NCI-H2171 (cell line): ENCODE results near the gene APOE.
A peak's percentile ranks its signal among the peaks of the same experiment; 100 is the strongest.
"Not testable (repeated sequence)": the region's sequence is repeated elsewhere in the genome, so short reads cannot be mapped to it uniquely, and the experiment has no call there.

ENCODE experiments used
- DNase-seq: peaks from one replicate; lab custom pipeline; 2025; lab: John Stamatoyannopoulos, UW

Gene APOE

GRCh38 chr19:44884566-44884965 lies 21.0 kb upstream of the APOE start:
- DNase-seq: no peak

GRCh38 chr19:44886141-44886540 lies 19.5 kb upstream of the APOE start:
- no peak for DNase-seq

- no peak for DNase-seq
Measured at GRCh38 chr19:44887648-44888047, 17.9 kb upstream of the APOE start.

DNA sequence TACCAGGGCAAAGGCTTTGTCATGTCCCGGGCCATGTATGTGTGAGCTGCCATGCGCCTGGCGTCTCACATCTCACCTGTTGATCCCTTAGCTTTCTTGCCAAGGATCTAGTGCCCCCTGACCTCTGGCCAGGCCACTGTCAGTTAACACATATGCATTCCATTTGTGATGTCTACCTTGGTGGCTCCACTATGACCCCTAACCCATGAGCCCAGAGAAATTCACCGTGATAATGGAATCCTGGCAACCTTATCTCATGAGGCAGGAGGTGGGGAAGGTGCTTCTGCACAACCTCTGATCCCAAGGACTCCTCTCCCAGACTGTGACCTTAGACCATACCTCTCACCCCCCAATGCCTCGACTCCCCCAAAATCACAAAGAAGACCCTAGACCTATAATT lies 17.3 kb upstream of the APOE start:
- not testable (repeated sequence) for DNase-seq

DNA sequence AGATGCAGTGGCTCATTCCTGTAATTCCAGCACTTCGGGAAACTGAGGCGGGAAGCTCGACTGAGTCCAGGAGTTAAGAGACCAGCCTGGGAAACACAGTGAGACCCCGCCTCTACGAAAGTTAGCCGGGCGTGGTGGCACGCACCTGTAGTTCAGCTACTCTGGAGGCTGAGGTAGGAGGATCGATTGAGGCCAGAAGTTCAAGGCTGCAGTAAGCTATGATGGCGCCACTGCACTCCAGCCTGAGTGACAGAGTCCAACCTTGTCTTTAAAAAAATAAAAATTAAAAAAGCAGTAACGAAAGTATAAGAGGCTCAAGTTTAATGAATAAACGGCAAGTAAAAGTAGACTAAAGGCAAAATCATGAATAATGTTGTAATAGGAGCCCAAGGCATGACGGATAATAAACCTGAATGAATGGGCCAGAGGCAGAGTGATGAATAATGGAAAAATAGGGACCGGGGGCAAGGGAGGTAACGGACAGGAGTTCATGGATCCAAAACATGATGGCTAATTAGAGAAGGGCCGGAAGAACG lies 15.7 kb upstream of the APOE start:
- DNase-seq: no peak

DNA sequence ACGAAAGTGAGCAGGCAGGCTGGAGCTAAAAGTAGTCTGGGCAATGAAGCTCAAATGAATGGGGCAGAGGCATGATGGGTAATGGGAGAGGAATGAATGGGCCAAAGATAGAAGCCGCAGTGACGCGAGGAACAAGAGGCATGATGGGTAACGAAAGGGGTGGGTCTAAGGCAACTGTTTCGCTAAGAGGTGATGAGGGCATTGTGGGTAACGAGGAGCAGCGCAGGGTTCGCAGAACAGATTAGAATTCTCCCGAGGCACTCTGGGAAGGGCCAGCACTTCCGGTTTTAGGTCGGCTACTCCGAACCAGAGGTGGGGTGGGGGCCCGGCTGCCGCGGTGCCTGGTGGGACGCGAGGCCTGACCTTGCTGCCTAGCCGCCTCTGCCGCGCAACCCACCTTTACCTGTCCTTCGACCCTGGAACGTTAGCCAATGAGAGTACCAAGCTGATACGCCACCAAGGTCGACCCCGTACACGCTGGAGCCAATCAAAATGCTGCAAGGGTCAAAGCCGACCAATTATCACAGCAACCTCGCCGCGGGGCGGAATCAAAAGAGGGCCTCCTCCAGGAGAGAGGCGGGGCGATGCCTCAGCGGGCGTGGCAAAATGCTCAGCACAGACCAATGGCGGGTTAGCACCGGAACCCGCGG lies 15.1 kb upstream of the APOE start:
- peak; percentile 100 for DNase-seq

- DNase-seq: peak; percentile 100
Measured at GRCh38 chr19:44891016-44891882, 14.3 kb upstream of the APOE start, which contains the start of gene TOMM40. TOMM40 (plus strand) TSS chr19:44891254; CDS start chr19:44891416, 162 bp downstream.

- DNase-seq: no peak
Measured at GRCh38 chr19:44892932-44893331, 12.7 kb upstream of the APOE start.

DNA sequence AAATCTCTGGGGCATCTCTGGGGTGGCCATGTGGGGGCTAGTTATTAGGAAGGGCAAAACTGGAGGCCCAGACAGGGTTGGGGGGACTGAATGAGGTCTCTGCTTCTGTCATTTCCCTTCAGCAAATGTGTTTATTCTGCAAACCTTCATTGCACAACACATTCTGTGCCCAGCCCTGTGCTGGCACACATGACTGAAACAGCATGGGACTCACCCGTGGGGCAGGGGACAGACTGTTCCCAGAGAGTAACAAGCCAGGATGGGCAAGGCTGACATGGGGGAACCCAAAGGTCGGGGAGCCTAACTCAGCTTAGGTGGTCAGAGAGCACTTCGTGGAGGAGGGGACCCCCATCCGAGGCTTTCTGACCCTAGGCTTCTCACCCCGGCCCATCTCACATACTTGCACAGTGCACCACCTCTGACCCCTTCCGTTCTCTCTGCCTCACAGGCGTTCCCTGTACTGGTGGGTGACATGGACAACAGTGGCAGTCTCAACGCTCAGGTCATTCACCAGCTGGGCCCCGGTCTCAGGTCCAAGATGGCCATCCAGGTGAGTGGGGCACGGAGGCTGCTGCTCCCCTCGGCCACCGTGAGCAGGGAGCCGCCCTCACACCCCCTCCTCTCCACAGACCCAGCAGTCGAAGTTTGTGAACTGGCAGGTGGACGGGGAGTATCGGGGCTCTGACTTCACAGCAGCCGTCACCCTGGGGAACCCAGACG lies 12.1 kb upstream of the APOE start:
- no peak for DNase-seq

DNA sequence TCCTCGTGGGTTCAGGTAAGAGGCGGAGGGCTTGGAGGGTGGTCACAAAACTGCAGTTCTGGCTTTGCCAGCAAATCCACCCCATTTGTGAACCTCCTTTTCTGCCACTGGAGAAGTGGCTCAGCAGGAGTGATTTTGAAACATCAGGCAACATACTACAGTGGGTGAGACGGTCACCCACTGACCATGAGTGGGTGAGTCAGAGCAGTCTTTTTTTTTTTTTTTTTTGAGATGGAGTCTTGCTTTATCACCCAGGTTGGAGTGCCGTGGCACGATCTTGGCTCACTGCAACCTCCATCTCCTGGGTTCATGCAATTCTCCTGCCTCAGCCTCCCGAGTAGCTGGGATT lies 11.6 kb upstream of the APOE start:
- no peak for DNase-seq

GRCh38 chr19:44894946-44895345 lies 10.7 kb upstream of the APOE start:
- DNase-seq: no peak

GRCh38 chr19:44897835-44898234 lies 7.8 kb upstream of the APOE start:
- DNase-seq: no peak

- DNase-seq: no peak
Measured at GRCh38 chr19:44900328-44901244, 5.0 kb upstream of the APOE start.

- no peak for DNase-seq
Measured at GRCh38 chr19:44903216-44903601, 2.4 kb upstream of the APOE start.

- peak; percentile 18 for DNase-seq
Measured at GRCh38 chr19:44903602-44904425, 1.8 kb upstream of the APOE start.

- no peak for DNase-seq
Measured at GRCh38 chr19:44904426-44904994, 1.1 kb upstream of the APOE start.

- DNase-seq: no peak
Measured at GRCh38 chr19:44907613-44908012, 2.0 kb downstream of the APOE start.

- no peak for DNase-seq
Measured at GRCh38 chr19:44908074-44908835, 2.7 kb downstream of the APOE start.

DNA sequence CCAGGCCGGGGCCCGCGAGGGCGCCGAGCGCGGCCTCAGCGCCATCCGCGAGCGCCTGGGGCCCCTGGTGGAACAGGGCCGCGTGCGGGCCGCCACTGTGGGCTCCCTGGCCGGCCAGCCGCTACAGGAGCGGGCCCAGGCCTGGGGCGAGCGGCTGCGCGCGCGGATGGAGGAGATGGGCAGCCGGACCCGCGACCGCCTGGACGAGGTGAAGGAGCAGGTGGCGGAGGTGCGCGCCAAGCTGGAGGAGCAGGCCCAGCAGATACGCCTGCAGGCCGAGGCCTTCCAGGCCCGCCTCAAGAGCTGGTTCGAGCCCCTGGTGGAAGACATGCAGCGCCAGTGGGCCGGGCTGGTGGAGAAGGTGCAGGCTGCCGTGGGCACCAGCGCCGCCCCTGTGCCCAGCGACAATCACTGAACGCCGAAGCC lies 3.3 kb downstream of the APOE start:
- DNase-seq: no peak
